C4-2B (cell line): ENCODE results near the gene DTX1.

Source experiments
- H3K27ac ChIP-seq: fragments of 450-650 bp; 2 replicates; pipeline ENCODE4 v1.5.1; 2017
- ZFX ChIP-seq: fragments of 450-650 bp; IDR thresholded peaks from 2 replicates; pipeline ENCODE4 v1.6.1; 2017
- TF ChIP-seq, protein P1 (sequence below): fragments of 450-650 bp; conservative IDR thresholded peaks from 2 replicates; pipeline ENCODE4 v1.5.1; 2017; ENCODE audit warnings: mild to moderate bottlenecking

The DTX1 gene

GRCh38 chr12:113044516-113044915 lies 12.0 kb upstream of the DTX1 start:
- no peak overlapping the region for H3K27ac ChIP-seq
- TF ChIP-seq, protein P1, sequence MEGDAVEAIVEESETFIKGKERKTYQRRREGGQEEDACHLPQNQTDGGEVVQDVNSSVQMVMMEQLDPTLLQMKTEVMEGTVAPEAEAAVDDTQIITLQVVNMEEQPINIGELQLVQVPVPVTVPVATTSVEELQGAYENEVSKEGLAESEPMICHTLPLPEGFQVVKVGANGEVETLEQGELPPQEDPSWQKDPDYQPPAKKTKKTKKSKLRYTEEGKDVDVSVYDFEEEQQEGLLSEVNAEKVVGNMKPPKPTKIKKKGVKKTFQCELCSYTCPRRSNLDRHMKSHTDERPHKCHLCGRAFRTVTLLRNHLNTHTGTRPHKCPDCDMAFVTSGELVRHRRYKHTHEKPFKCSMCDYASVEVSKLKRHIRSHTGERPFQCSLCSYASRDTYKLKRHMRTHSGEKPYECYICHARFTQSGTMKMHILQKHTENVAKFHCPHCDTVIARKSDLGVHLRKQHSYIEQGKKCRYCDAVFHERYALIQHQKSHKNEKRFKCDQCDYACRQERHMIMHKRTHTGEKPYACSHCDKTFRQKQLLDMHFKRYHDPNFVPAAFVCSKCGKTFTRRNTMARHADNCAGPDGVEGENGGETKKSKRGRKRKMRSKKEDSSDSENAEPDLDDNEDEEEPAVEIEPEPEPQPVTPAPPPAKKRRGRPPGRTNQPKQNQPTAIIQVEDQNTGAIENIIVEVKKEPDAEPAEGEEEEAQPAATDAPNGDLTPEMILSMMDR = no peak
- no peak for TF ChIP-seq ZFX

GRCh38 chr12:113048716-113049127 lies 7.8 kb upstream of the DTX1 start:
- TF ChIP-seq ZFX = no peak
- TF ChIP-seq, protein P1 = peak; percentile 83
- H3K27ac ChIP-seq = no peak overlapping the region

DNA sequence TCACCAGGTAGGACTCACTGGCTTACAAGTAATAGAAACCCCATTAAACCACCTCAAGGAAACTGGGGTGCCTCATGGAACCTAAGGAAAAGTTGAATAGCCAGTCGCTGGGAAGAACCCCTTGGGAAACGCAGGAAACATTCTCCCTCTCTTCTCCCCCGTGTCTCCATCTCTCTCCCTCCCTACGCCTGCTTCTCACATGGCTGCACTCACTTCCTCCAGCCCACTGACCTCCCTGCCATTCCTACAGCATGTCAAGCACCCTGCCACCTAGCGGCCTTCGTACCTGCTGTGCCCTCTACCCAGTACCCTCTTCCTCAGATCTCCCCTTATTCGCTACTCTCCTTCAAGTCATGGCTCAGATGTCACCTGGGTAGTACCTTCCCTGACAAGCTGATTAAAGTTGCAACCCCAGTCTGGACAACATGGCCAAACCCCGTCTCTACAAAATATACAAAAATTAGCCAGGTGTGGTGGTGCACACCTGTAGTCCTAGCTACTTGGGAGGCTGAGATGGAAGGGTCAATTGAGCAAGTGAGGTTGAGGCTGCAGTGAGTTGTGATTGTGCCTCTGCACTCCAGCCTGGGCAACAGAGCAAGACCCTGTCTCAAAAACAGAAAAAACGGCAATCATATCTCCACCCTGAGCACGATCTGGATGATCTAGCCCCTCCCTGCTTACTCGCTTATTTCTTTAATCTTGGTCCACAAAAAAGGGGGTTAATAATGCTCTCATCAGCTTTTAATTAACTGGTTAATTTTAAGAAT lies 6.4 kb upstream of the DTX1 start:
- no peak overlapping the region for H3K27ac ChIP-seq
- no peak for TF ChIP-seq ZFX
- TF ChIP-seq, protein P1 = peak; percentile 33

- TF ChIP-seq ZFX = no peak
- TF ChIP-seq, protein P1 = no peak
- H3K27ac ChIP-seq = no peak overlapping the region
Observed at GRCh38 chr12:113050795-113051194, 5.7 kb upstream of the DTX1 start.

DNA sequence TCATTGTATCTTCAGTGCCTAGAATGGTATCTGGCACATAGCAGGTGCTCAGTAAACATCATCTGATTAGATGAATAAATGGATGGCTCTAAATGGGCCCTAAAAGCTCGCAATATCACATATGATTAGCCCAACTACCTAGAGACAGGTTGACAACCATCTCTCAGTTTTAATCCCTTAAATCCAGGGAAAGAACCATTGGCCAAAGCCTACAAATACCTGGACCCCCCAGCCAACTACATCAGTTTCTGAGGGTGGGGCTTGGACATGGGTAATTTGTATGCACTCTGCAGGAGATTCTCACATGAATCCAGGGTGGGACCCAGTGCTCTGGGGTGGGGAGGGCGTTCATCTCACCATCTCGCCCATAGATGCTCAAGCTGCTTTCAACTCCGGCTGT lies 4.8 kb upstream of the DTX1 start:
- H3K27ac ChIP-seq = no peak overlapping the region
- no peak for TF ChIP-seq ZFX
- TF ChIP-seq, protein P1 = no peak

DNA sequence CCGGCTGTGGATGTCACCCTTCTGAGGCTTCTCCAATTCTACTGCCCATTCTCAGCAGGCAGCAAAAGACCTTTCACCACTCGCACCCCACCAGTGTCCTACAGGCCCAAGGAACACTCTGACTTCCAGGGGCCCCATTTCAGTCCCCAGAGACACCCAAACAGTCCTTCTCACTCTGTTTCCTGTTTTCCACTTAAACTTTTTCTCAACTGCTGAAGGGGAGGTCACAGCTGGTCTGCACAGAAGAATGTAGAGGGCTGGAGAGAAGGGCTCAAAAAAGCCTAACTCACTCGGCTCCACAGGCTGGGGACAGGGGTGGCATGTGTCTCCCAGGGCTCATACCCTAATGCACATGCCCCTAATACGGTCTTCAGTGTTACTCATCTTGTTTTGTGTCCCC lies 4.2 kb upstream of the DTX1 start:
- H3K27ac ChIP-seq = no peak overlapping the region
- TF ChIP-seq, protein P1 = no peak
- no peak for TF ChIP-seq ZFX

DNA sequence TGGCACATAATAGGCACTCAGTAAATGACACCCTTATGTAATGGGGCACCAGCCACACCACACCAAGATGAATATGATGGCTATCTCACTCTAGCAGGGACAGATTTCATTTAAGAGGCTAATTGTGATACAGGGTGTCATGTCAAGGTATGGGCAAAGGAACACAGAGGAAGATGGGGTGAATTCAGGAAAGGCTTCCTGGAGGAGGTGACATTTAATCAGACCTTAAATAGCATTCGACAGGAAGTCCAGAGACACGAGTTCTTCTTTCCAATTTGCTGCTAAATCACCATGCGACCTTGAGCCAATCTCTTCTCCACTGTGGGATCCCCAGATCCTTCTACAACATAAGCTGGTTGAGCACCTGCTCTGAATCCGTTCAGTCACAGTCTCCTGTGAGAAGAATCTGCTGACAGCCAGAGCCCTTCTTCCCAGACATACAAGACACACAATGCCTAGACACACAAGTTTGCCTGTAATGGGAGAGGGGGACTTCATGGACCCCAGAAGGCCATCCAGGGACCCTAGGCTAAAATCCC lies 1.5 kb upstream of the DTX1 start:
- H3K27ac ChIP-seq = no peak overlapping the region
- TF ChIP-seq, protein P1 = no peak
